Sigmoid colon (tissue), 7 donors: ENCODE results near the gene ARAF. TPM values are rescaled to one million over a fixed set of nuclear protein-coding genes. Genes with fewer than 3 reads are reported as not detected.

Experiments used
- DNase-seq: peaks from one replicate; pipeline ENCODE4 v3.0.0-alpha.2; 2019
- H3K27ac ChIP-seq, 4 donors: fragments of 200-600 bp; sonication (generic); one replicate each; pipeline ENCODE4 v1.5.1; 2016 to 2019; ENCODE audit warnings: mild to moderate bottlenecking in 1 of 4
- H3K27me3 ChIP-seq, 3 donors: fragments of 200-600 bp; sonication (generic); one replicate each; pipeline ENCODE4 v1.5.1; 2019; ENCODE audit warnings: mild to moderate bottlenecking in 1 of 3
- H3K36me3 ChIP-seq, 4 donors: fragments of 200-600 bp; sonication (generic); one replicate each; pipeline ENCODE4 v1.5.1; 2016 to 2019
- H3K4me1 ChIP-seq, 4 donors: fragments of 200-600 bp; sonication (generic); one replicate each; pipeline ENCODE4 v1.5.1; 2017 to 2019
- H3K4me3 ChIP-seq, 4 donors: fragments of 200-600 bp; sonication (generic); one replicate each; pipeline ENCODE4 v1.5.1; 2017 to 2019; ENCODE audit warnings: mild to moderate bottlenecking in 2 of 4, moderate library complexity in 1 of 4
- H3K9me3 ChIP-seq, 4 donors: fragments of 200-600 bp in 3 of 4; sonication (generic) in 3 of 4; one replicate each; pipeline versions ENCODE4 v1.5.1 to v1.6.1; 2013 to 2019
- EP300 ChIP-seq, 4 donors: sonication (generic); formaldehyde crosslinking; IDR thresholded peaks; one replicate each; pipeline ENCODE4 v1.6.1; 2017; ENCODE audit warnings: antibody characterized with exemption in 4 of 4
- POLR2A ChIP-seq, 2 donors: fragments of 450-650 bp; IDR thresholded peaks; one replicate each; pipeline ENCODE4 v1.6.1; 2016; ENCODE audit warnings: antibody characterized with exemption in 2 of 2, mild to moderate bottlenecking in 2 of 2, moderate library complexity in 2 of 2
- POLR2AphosphoS5 ChIP-seq, 4 donors: sonication (generic); formaldehyde crosslinking; IDR thresholded peaks; one replicate each; pipeline ENCODE4 v1.6.1; 2017; ENCODE audit warnings: antibody characterized with exemption in 4 of 4
- WGBS, 2 donors: extraction: QIAGEN DNeasy Blood & Tissue Kit; methylation state at CpG; one replicate each; pipeline ENCODE4 v1.1.7; 2013; 5-methylcytosine and 5-hydroxymethylcytosine counted together
- intact Hi-C: fragments of 100-400 bp; cut with DNase I; formaldehyde crosslinking; loops from one replicate; pipeline ENCODE4 v1.15.1; 2023
- polyA plus RNA-seq, 3 donors: library from polyadenylated mRNA; stranded (reverse); fragments of 200-250 nt; gene quantifications; one replicate each; pipeline ENCODE4 v1.2.3, GENCODE V29; 2013
- total RNA-seq, 4 donors: library from RNA; depleted of rRNA; stranded (reverse); fragments of >200 nt; gene quantifications; one replicate each; pipeline ENCODE4 v1.1.0, GENCODE V29; 2016
- TF ChIP-seq, protein P1 (sequence below), 4 experiments: fragments of 450-650 bp in 3 of 4; fragments of 200-600 bp in 1 of 4; IDR thresholded peaks; one replicate each; pipeline ENCODE4 v1.5.1; 2016 to 2019; ENCODE audit warnings: antibody characterized with exemption in 4 of 4, mild to moderate bottlenecking in 3 of 4, moderate library complexity in 2 of 4
- donor health status: healthy with polysubstance abuse.
- donor health status: Bipolar disorder and iron deficiency.
- donor health status: healthy.

ARAF gene
- total and polyA plus RNA-seq, 7 donors = 25.7 to 57.8 (median 30.3) TPM

DNA sequence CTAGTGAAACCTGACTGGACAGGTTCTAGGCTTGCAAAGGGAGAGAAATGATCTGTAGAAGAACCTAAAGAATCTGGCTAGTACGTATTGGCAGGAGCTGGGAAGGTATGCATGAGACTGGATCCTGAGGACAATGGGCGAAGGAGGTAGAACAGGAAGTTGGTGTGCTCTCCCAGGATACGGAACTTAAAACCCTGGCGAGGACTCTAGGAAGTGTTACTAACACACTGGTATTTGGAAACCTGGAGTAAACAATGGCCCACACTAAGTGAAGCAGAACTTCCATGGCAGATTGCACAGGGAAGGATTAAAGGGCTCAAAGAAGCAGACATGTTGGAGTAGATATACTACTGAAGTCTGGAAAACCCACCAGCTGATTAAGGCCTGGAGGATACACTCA, 49.5 kb downstream of the ARAF start:
- Histone ChIP-seq H3K27me3 (no peaks in the 10 kb centered on the region), H3K36me3 (no peaks in the 10 kb centered on the region), H3K9me3 (no peaks in the 10 kb centered on the region), H3K4me3 (no peak overlapping the region), H3K27ac (no peak overlapping the region), H3K4me1 (no peaks in the 10 kb centered on the region)
- no peak for DNase-seq
- no peak for TF ChIP-seq POLR2AphosphoS5 (IDR thresholded peaks at IDR 0.05)
- TF ChIP-seq EP300 (IDR thresholded peaks at IDR 0.05) = no peak
- no peak for TF ChIP-seq POLR2A (IDR thresholded peaks at IDR 0.05)
- TF ChIP-seq, protein P1, sequence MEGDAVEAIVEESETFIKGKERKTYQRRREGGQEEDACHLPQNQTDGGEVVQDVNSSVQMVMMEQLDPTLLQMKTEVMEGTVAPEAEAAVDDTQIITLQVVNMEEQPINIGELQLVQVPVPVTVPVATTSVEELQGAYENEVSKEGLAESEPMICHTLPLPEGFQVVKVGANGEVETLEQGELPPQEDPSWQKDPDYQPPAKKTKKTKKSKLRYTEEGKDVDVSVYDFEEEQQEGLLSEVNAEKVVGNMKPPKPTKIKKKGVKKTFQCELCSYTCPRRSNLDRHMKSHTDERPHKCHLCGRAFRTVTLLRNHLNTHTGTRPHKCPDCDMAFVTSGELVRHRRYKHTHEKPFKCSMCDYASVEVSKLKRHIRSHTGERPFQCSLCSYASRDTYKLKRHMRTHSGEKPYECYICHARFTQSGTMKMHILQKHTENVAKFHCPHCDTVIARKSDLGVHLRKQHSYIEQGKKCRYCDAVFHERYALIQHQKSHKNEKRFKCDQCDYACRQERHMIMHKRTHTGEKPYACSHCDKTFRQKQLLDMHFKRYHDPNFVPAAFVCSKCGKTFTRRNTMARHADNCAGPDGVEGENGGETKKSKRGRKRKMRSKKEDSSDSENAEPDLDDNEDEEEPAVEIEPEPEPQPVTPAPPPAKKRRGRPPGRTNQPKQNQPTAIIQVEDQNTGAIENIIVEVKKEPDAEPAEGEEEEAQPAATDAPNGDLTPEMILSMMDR (IDR thresholded peaks at IDR 0.05) = no peak
- intact Hi-C loops = no loop called here
- WGBS, 2 donors = 86 to 90% methylated on average over 4 of the region's 4 CpGs

GRCh38 chrX:47611489-47611888, 50.5 kb downstream of the ARAF start:
- DNase-seq = no peak
- Histone ChIP-seq H3K9me3 (no peaks in the 10 kb centered on the region), H3K4me1 (no peaks in the 10 kb centered on the region), H3K27me3 (no peaks in the 10 kb centered on the region), H3K36me3 (no peaks in the 10 kb centered on the region), H3K27ac (no peak overlapping the region), H3K4me3 (no peak overlapping the region)
- TF ChIP-seq, protein P1 (IDR thresholded peaks at IDR 0.05) = no peak
- TF ChIP-seq EP300 (IDR thresholded peaks at IDR 0.05) = no peak
- intact Hi-C loops = no loop called here
- WGBS, 2 donors = 88 to 94% methylated on average over 2 of the region's 2 CpGs

DNA sequence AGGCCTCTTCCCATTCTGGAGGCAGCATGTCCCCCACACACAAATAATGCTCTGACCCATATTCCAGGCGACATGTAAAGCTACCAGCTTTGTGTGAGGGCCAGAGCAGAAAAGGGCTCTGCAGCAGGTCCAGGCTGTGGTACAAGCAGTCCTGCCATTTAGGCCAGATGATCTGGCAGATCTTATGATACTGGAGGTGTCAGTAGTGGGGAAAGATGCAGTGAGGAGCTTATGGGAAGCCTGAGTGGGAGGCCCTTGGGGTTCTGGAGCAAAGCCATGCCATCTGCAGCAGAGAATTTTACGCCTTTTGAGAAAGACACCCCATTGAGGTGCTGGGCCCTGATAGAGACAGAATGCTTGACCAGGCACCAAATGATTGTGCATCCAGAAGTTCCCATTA, 50.9 kb downstream of the ARAF start:
- Histone ChIP-seq H3K27ac (no peak overlapping the region), H3K9me3 (no peaks in the 10 kb centered on the region), H3K4me1 (no peaks in the 10 kb centered on the region), H3K27me3 (no peaks in the 10 kb centered on the region), H3K36me3 (no peaks in the 10 kb centered on the region), H3K4me3 (no peak overlapping the region)
- 91 to 95% methylated on average over 2 of the region's 2 CpGs for WGBS, 2 donors
- intact Hi-C loops = no loop called here
- TF ChIP-seq POLR2A (IDR thresholded peaks at IDR 0.05) (no peak), EP300 (IDR thresholded peaks at IDR 0.05) (no peak)
- DNase-seq = no peak

GRCh38 chrX:47612418-47612817, 51.4 kb downstream of the ARAF start:
- no peak for DNase-seq
- H3K4me1 ChIP-seq = no peaks in the 10 kb centered on the region
- H3K9me3 ChIP-seq = no peaks in the 10 kb centered on the region
- intact Hi-C loops = no loop called here
- no peak overlapping the region for H3K27ac ChIP-seq
- H3K27me3 ChIP-seq = no peaks in the 10 kb centered on the region
- H3K36me3 ChIP-seq = no peaks in the 10 kb centered on the region
- no peak for TF ChIP-seq POLR2A (IDR thresholded peaks at IDR 0.05)
- TF ChIP-seq, protein P1 (IDR thresholded peaks at IDR 0.05) = no peak
- TF ChIP-seq EP300 (IDR thresholded peaks at IDR 0.05) = no peak
- no peak for TF ChIP-seq POLR2AphosphoS5 (IDR thresholded peaks at IDR 0.05)
- H3K4me3 ChIP-seq = no peak overlapping the region

DNA sequence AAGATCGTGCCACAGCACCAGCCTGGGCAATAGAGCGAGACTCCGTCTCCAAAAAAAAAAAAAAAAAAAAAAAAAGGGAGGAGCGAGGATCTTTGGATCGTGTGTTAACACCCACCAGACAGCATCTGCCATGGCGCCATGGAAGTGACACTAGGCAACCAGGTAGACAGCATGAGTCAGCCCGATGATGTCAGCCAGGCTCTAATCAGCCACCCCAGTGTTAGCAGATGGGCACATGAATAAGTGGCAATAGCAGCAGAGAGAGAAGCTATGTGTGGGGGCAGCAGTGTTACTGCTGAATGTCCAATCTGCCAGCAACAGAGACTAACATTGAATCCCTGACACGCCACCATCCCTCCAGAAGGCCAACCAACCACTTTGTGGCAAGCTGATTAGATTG, 52.1 kb downstream of the ARAF start:
- Histone ChIP-seq H3K27ac (no peak overlapping the region), H3K27me3 (no peaks in the 10 kb centered on the region), H3K4me1 (no peaks in the 10 kb centered on the region), H3K36me3 (no peaks in the 10 kb centered on the region), H3K9me3 (no peaks in the 10 kb centered on the region), H3K4me3 (no peak overlapping the region)
- intact Hi-C loops = no loop called here
- WGBS, 2 donors = 92 to 94% methylated on average over 8 of the region's 8 CpGs
- no peak for DNase-seq
- TF ChIP-seq POLR2AphosphoS5 (IDR thresholded peaks at IDR 0.05) (no peak), POLR2A (IDR thresholded peaks at IDR 0.05) (no peak)
- TF ChIP-seq, protein P1 (IDR thresholded peaks at IDR 0.05) = no peak
